GM20000 (cell line): ENCODE results near the gene PMVK.
A peak's percentile ranks its signal among the peaks of the same experiment; 100 is the strongest.

Experiments used
- DNase-seq: peaks from one replicate; pipeline ENCODE4 v3.0.0; 2012; ENCODE audit warnings: low spot score
- TF ChIP-seq, protein P1 (sequence below): IDR thresholded peaks from 2 replicates; pipeline ENCODE4 v1.5.1; 2012; ENCODE audit warnings: mild to moderate bottlenecking, control low read depth; ENCODE audit errors: extremely low read depth, missing control alignments

Gene PMVK

DNA sequence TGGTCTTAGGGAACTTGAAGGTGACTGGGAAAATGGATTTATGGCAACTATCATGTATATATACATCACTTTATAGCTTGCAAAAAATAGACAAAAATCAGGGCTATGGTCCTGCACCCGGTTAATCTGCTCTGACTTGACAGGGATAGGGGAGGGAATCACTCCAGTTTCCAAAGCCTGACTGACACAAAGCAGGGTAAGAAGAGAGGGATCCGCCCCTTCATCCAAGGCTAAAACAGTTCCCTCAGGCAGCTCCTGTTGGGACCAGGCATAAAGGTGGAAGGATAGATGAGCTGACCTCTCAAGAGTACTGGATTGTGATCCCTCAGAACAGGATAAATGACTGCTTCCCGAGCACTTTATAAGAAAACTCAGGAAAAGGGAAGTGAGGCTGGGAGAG, 18.0 kb upstream of the PMVK start:
- no peak for DNase-seq
- TF ChIP-seq, protein P1, sequence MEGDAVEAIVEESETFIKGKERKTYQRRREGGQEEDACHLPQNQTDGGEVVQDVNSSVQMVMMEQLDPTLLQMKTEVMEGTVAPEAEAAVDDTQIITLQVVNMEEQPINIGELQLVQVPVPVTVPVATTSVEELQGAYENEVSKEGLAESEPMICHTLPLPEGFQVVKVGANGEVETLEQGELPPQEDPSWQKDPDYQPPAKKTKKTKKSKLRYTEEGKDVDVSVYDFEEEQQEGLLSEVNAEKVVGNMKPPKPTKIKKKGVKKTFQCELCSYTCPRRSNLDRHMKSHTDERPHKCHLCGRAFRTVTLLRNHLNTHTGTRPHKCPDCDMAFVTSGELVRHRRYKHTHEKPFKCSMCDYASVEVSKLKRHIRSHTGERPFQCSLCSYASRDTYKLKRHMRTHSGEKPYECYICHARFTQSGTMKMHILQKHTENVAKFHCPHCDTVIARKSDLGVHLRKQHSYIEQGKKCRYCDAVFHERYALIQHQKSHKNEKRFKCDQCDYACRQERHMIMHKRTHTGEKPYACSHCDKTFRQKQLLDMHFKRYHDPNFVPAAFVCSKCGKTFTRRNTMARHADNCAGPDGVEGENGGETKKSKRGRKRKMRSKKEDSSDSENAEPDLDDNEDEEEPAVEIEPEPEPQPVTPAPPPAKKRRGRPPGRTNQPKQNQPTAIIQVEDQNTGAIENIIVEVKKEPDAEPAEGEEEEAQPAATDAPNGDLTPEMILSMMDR: no peak

DNA sequence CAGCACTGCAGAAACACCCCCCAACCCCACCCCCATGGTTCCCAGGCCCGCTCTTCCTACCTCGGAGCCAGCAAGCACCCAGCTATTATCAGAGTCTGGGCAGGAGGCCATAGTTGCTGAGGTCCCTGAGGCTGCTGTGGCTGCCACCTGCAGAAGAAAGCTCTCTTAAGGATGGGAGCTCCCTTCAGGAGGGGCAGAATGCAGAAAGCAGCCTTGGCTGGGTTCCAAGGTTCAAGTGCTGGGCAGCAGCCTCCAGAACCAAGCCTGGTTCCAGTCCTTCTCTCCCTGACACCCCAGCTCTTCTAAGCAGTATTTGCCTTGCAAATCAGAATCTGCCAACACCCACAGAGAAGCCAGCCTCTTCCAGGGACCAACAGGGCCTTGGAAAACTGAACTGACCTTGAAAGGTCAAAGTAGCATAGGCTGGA, 17.1 kb upstream of the PMVK start:
- TF ChIP-seq, protein P1: no peak
- no peak for DNase-seq

DNA sequence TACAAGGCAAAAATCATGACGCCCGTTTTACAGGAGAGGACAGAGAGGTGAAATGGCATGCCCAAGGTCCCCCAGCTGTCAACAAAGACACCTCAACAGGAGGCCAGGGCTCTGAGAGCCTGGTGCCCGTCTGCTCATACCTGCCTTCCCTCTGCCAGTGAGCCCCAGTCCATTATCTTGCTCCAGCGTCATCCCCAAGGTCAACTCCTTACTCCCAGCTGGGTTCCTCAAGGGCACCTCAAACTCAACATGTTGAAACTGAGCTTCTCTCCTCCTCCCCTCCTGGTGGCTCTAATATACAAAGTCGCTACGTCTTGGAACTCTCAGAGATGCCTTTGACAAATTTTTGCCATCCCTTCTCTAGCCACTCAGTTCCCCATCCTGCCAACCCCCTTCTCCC, 16.1 kb upstream of the PMVK start:
- no peak for DNase-seq
- TF ChIP-seq, protein P1: no peak

DNA sequence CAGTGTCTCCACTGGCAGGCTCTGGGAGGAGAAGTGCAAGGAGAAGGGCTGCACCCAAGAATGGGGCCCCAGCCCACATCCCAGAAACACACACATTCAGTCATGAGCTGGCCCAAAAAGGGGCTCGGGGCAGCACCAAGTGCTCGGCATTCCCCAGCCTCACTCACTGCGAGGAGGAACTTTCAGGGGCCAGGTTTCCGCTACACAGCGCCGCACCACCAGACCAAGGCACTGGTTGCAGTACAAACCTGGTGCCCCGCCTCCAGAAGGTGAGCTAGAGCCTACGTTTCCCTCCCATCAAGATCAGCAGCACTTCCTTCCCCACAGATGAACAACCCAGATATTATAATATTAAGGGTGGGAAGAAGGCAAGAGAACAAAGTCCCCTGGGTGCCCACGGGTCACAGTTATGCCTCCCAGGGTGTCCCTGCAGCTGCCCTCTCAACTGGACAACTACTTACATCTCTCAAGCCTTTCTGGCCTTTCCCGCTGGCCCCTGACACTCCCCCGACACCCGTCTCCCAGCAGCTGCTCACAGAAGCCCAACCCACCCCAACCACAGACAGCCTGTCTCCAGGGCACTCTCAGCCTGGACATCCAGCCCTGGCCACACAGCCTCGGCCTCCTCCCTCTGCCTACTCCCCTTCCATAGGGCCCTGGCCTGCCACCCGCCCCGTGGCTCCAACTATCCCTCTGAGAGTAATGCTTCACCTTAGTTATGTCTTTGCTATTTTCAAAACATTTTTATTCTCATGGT, 15.6 kb upstream of the PMVK start:
- DNase-seq: peak; percentile 61
- TF ChIP-seq, protein P1: no peak

DNA sequence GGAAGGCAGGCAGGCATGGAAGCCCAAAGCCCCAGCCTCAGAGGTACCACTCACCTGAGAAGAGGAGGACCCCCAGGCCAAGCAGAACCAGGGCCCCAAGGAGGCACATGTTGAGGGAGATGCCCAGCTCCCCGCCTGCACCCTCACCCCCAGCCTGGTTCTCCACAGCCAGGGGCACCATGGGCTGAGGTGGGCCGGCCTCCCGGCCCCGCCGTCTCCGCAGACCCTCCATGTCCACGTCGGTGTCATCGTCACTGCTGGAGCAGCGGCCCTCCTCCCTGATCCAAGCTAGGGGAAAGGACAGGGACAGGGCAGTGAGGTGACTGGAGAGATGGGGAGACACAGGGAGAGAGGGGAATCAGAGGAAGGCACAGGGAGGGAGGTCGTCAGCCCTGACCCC, 11.6 kb upstream of the PMVK start:
- TF ChIP-seq, protein P1: no peak
- no peak for DNase-seq

DNA sequence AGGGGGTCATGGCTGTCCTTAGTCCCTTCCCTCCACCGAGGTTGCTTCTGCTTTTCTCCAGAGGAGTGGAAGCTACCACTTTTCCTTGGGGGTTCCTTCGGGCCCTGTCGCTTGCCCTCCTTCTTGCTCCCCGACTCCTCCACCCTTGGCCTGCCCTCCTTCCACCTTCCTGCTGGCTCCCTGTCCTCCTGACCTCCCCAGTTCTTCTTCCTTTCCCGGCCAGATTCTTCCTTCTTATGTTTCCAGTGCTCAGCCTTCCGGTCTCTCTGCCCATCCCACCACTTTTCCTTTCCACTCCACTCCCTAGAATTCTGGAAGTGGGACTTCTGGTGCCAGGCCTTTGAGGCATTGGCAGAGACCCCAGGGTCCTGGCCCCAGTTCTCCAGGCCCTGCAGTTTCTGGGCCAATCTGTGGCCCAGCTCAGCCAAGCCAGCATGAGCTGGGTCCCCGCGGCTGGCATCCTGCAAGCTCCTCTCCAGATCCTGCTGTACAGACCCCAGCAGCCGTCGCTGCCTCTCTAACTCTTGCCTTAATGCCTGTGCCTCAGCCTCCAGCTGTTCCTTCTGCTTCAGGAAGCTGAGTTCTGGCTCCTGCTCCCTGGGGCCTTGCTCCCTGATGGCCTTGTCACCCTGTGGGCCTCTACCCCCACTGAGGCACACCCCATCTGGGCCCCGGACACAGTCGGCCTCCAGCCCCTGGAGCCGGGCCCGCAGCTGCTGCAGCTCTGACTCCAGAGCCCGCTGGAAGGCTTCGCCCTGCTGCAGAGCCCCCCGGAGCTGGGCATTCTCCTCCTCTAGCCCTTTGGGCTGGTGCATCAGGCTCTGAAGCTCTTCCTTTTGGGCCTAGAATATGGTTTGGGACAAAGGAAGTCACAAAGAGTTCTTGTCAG, 9.7 kb upstream of the PMVK start:
- no peak for DNase-seq
- TF ChIP-seq, protein P1: no peak

DNA sequence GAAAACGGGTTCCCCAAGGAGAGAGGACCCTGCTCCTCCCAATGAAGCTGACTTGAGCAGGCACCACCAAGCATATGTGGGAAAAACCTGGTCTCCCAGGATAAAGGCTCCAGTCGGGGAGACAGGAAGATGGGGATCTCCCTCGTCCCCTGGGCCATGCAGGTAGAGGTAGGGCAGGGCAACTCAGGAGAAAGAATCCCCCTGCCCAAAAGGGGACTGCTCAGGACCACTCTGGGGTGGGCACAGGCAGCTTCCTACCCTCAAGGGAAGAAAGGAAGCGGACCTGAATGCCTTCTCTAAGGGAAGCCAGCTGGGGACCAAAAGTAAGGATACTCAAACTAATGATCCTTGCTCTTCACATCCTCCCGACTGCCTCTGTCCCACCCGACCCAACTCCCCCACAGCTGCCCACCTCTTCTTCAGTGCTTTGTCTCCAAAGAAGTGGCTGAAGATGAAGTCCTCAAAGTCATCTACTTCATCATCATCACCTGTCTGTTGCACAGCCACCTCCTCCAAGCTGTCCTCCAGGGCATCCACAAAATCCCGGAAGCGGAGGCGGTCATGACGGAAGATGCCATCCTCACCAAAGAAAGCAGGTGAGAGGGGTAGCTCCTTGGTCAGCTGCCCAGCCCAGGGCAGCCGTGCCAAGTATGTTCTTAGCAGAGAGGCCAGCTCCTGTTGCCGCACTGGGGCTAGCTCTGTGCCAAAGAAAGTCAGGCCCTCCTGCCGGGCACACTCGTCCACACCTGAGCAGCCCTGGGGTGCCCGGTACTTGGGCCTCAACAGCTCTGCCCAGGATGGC, 8.8 kb upstream of the PMVK start:
- no peak for DNase-seq
- TF ChIP-seq, protein P1: no peak
